ENCODE results near the gene SHISAL1. TPM values are rescaled to one million over a fixed set of nuclear protein-coding genes. Genes with fewer than 3 reads are reported as not detected.

SHISAL1 gene
- total RNA-seq, 1 donor from 2014 or later, result 2.8 TPM

- no peaks in the 10 kb centered on the region for H3K4me1 Mint-ChIP-seq (ENCODE audit: unreplicated experiment)
- H3K4me3 Mint-ChIP-seq, result no peak overlapping the region
- peaks cover 2% of the 10 kb centered on the region for H3K27me3 Mint-ChIP-seq
- no peaks in the 10 kb centered on the region for H3K36me3 Mint-ChIP-seq
- no peak overlapping the region for H3K27ac Mint-ChIP-seq
- peaks cover 4% of the 10 kb centered on the region for H3K9me3 Mint-ChIP-seq
- TF ChIP-seq CTCF (conservative IDR thresholded peaks at IDR 0.05), result no peak
- DNase-seq (ENCODE audit: extremely low spot score, unreplicated experiment), result no peak
These were observed 81.5 kb downstream of the SHISAL1 start for GRCh38 chr22:44231233-44231632.

GRCh38 chr22:44229809-44230208, 82.9 kb downstream of the SHISAL1 start:
- H3K4me3 Mint-ChIP-seq, result no peak overlapping the region
- no peak for TF ChIP-seq CTCF (conservative IDR thresholded peaks at IDR 0.05)
- H3K9me3 Mint-ChIP-seq, result peaks cover 4% of the 10 kb centered on the region
- no peak for DNase-seq (ENCODE audit: extremely low spot score, unreplicated experiment)
- peaks cover 16% of the 10 kb centered on the region for H3K27me3 Mint-ChIP-seq
- peaks cover 8% of the 10 kb centered on the region for H3K4me1 Mint-ChIP-seq (ENCODE audit: unreplicated experiment)
- no peak overlapping the region for H3K27ac Mint-ChIP-seq
- no peaks in the 10 kb centered on the region for H3K36me3 Mint-ChIP-seq

- peaks cover 4% of the 10 kb centered on the region for H3K9me3 Mint-ChIP-seq
- no peak overlapping the region for H3K4me3 Mint-ChIP-seq
- no peak for TF ChIP-seq CTCF (conservative IDR thresholded peaks at IDR 0.05)
- no peak for DNase-seq (ENCODE audit: extremely low spot score, unreplicated experiment)
- no peak overlapping the region for H3K27ac Mint-ChIP-seq
- H3K4me1 Mint-ChIP-seq (ENCODE audit: unreplicated experiment), result peaks cover 8% of the 10 kb centered on the region
- H3K36me3 Mint-ChIP-seq, result no peaks in the 10 kb centered on the region
- H3K27me3 Mint-ChIP-seq, result peaks cover 19% of the 10 kb centered on the region
These were observed 83.4 kb downstream of the SHISAL1 start for GRCh38 chr22:44229331-44229730.

DNA sequence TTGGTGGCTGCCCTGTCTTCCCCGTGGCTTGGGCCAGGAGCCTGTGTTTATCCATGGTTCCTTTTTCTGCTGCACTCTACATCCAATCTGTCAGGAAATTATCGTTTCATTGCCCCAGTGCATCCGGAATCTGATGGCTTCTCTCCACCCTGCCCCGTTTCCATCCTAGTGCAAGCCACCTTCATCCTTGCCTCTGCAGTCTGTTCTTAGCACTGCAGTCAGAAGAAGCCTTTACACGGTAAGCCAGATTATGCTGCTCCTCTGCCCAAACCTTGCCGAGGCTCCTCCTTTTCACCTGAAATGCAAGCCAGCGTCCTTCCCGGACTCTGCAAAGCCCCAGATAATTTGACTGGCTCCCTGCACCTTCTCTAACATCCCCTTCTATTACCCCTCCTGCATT, 86.9 kb downstream of the SHISAL1 start:
- Mint-ChIP-seq H3K4me1 (ENCODE audit: unreplicated experiment) (peaks cover 8% of the 10 kb centered on the region), H3K36me3 (no peaks in the 10 kb centered on the region), H3K27ac (no peak overlapping the region), H3K9me3 (peaks cover 4% of the 10 kb centered on the region), H3K4me3 (no peak overlapping the region), H3K27me3 (peaks cover 21% of the 10 kb centered on the region)
- no peak for DNase-seq (ENCODE audit: extremely low spot score, unreplicated experiment)
- TF ChIP-seq CTCF (conservative IDR thresholded peaks at IDR 0.05), result no peak

DNA sequence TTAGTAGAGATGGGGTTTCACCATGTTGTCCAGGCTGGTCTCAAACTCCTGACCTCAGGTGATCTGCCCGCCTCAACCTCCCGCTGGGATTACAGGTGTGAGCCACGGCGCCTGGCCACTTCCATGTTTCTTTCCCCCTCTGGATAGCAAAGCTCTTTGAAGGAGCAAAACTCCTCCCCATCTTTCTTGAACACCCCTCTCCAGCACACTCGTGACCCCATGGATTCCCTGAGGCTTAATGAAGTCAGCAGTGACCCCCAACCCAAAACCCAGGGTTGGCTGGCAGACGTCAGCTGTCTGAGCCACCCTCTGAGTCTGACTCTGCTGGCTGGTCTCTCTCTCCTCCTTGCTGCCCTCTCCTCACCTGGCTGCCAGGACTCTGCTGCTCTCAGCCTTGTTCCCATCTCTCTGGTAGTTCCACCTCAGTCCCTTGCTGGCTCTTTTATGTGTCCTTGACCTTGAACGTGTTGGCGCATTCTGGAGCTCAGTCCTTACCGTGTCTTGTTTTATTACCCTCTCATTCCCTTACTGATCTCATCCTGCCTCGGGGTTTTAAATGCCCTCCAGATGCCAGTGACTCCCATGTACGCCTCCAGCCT, 87.6 kb downstream of the SHISAL1 start:
- Mint-ChIP-seq H3K27ac (no peak overlapping the region), H3K36me3 (no peaks in the 10 kb centered on the region), H3K27me3 (peaks cover 21% of the 10 kb centered on the region), H3K4me3 (no peak overlapping the region), H3K4me1 (ENCODE audit: unreplicated experiment) (peaks cover 8% of the 10 kb centered on the region), H3K9me3 (peaks cover 4% of the 10 kb centered on the region)
- peak; percentile 60 for DNase-seq (ENCODE audit: extremely low spot score, unreplicated experiment)
- TF ChIP-seq CTCF (conservative IDR thresholded peaks at IDR 0.05), result no peak

GRCh38 chr22:44224166-44224565, 88.6 kb downstream of the SHISAL1 start:
- Mint-ChIP-seq H3K9me3 (peaks cover 2% of the 10 kb centered on the region), H3K4me1 (ENCODE audit: unreplicated experiment) (peaks cover 8% of the 10 kb centered on the region), H3K27me3 (peaks cover 21% of the 10 kb centered on the region), H3K36me3 (no peaks in the 10 kb centered on the region), H3K27ac (no peak overlapping the region), H3K4me3 (no peak overlapping the region)
- TF ChIP-seq CTCF (conservative IDR thresholded peaks at IDR 0.05), result no peak
- DNase-seq (ENCODE audit: extremely low spot score, unreplicated experiment), result no peak
